DOHH2 (cell line): ENCODE data around the gene EIF4EBP3.

ENCODE experiments used
- EZH2phosphoT487 ChIP-seq: fragments of 200-600 bp; sonication (generic); IDR thresholded peaks from 2 replicates; pipeline ENCODE4 v1.6.1; 2017; ENCODE audit warnings: borderline replicate concordance, mild to moderate bottlenecking, antibody characterized with exemption, low read length, moderate library complexity, mixed read lengths
- TF ChIP-seq, protein P1 (sequence below): fragments of 200-600 bp; sonication (generic); IDR thresholded peaks from one replicate; pipeline ENCODE4 v1.5.1; 2014; ENCODE audit warnings: antibody characterized with exemption, mild to moderate bottlenecking, low read depth, low read length; ENCODE audit not compliant: poor library complexity, severe bottlenecking

DNA sequence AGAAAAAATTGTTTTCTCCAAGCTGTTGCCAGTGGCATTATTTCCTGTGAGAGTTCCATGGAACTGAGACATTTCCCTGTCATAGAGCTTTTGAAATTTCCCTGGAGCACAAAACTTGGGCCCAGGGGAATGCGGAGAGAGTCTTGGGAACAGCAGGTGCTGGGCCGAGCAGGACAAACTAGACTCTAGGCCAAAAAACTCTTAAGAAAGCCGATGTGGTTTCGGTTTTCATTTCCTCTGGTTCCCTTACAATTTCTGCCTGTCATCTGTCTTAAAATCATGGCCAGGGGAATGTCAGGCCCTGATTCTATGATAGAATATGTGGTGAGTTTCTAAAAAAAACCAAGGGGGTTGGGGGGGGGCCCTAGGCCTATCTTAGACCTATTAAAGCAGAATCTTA lies 21.7 kb downstream of the EIF4EBP3 start:
- TF ChIP-seq, protein P1, sequence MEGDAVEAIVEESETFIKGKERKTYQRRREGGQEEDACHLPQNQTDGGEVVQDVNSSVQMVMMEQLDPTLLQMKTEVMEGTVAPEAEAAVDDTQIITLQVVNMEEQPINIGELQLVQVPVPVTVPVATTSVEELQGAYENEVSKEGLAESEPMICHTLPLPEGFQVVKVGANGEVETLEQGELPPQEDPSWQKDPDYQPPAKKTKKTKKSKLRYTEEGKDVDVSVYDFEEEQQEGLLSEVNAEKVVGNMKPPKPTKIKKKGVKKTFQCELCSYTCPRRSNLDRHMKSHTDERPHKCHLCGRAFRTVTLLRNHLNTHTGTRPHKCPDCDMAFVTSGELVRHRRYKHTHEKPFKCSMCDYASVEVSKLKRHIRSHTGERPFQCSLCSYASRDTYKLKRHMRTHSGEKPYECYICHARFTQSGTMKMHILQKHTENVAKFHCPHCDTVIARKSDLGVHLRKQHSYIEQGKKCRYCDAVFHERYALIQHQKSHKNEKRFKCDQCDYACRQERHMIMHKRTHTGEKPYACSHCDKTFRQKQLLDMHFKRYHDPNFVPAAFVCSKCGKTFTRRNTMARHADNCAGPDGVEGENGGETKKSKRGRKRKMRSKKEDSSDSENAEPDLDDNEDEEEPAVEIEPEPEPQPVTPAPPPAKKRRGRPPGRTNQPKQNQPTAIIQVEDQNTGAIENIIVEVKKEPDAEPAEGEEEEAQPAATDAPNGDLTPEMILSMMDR: no peak
- TF ChIP-seq EZH2phosphoT487: no peak
